GM12891 (cell line): ENCODE data around the gene SND1.

Experiments
- POLR2A ChIP-seq: IDR thresholded peaks from 2 replicates; pipeline ENCODE4 v1.6.1; 2011; ENCODE audit warnings: low read depth, low read length, control low read depth
- POLR2AphosphoS5 ChIP-seq: IDR thresholded peaks from 2 replicates; pipeline ENCODE4 v1.6.1; 2011; ENCODE audit warnings: low read depth, low read length, control low read depth

DNA sequence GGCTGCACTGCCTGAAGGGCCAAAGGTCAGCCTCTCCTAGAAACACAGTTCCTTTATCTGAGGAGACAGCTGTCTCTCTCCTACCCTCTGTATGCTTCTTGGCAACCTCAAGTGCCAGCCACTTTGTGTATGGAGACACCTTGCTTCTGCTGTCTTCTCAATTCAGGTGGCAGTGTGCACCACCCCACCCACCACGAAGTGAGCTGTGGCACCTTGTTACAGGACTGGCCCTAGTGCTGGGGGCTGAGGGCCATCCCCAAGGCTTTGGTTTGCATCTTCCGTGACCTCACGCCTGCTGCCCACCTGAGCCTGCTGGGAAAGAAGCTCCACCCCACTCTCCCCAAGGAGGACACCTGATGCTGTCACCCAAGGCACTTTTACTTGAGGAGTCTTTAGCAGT is 426.3 kb downstream of the SND1 start:
- TF ChIP-seq POLR2A (no peak), POLR2AphosphoS5 (no peak)
